ENCODE data around the gene ALOX5AP.

DNA sequence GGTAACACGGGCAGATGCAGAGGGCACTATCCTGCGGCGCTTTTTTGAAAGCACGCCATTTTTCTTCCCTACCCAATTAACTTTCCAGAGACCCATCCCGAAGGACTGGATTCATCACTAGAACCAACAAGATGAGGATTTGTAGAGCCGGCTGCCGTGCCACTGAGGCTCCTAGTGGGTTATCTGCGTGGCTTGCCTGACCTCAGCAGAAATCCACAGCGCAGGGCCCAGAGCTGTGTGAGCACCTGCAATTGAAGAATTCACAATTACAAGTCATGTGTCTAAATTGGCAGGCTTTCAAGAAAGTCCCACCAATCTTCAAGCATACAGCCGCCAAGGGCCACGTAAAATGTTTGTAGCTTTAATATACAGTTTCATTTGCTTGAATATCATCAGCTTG, 75.5 kb downstream of the ALOX5AP start:
- TF ChIP-seq, protein P1, sequence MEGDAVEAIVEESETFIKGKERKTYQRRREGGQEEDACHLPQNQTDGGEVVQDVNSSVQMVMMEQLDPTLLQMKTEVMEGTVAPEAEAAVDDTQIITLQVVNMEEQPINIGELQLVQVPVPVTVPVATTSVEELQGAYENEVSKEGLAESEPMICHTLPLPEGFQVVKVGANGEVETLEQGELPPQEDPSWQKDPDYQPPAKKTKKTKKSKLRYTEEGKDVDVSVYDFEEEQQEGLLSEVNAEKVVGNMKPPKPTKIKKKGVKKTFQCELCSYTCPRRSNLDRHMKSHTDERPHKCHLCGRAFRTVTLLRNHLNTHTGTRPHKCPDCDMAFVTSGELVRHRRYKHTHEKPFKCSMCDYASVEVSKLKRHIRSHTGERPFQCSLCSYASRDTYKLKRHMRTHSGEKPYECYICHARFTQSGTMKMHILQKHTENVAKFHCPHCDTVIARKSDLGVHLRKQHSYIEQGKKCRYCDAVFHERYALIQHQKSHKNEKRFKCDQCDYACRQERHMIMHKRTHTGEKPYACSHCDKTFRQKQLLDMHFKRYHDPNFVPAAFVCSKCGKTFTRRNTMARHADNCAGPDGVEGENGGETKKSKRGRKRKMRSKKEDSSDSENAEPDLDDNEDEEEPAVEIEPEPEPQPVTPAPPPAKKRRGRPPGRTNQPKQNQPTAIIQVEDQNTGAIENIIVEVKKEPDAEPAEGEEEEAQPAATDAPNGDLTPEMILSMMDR (IDR thresholded peaks at IDR 0.05), result no peak
- TF ChIP-seq POLR2AphosphoS5 (IDR thresholded peaks at IDR 0.05; ENCODE audit: insufficient read depth in 1 of 2, low read depth in 1 of 2), result no peak

All from vagina (tissue), 2 donors.